CD4-positive, alpha-beta memory T cell (primary cell): ENCODE measurements around the gene SLC25A6. TPM values are rescaled to one million over a fixed set of nuclear protein-coding genes. Genes with fewer than 3 reads are reported as not detected.

Source experiments
- CTCF ChIA-PET: fragments of 350-600 bp; sonication (Branson Sonifier 250); formaldehyde crosslinking; loops from one replicate; lab custom pipeline; 2021; ENCODE audit warnings: inconsistent platforms; ENCODE audit not compliant: partially characterized antibody; lab: Charles Lee
- POLR2A ChIA-PET: fragments of 350-600 bp; sonication (Branson Sonifier 250); formaldehyde crosslinking; loops from one replicate; lab custom pipeline; 2021; ENCODE audit not compliant: partially characterized antibody; lab: Charles Lee
- DNase-seq, 5 donors: peaks; one replicate each; pipeline versions ENCODE4 v3.0.0 to v3.0.0-alpha.2; 2020 to 2022; ENCODE audit warnings: mixed read lengths in 1 of 5
- H3K27ac ChIP-seq: one replicate; pipeline ENCODE4 v1.7.0; 2013; ENCODE audit warnings: low read depth, low read length
- H3K27me3 ChIP-seq: 2 replicates; pipeline ENCODE4 v1.7.0; 2013; ENCODE audit warnings: mild to moderate bottlenecking, low read length, moderate library complexity; ENCODE audit not compliant: insufficient read depth
- H3K36me3 ChIP-seq: 2 replicates; pipeline ENCODE4 v1.7.0; 2013; ENCODE audit warnings: mild to moderate bottlenecking, low read length, moderate library complexity; ENCODE audit not compliant: insufficient read depth
- H3K4me1 ChIP-seq: 2 replicates; pipeline ENCODE4 v1.7.0; 2013; ENCODE audit warnings: mild to moderate bottlenecking, low read length, moderate library complexity; ENCODE audit not compliant: insufficient read depth
- H3K4me3 ChIP-seq, 2 donors: one replicate each; pipeline ENCODE4 v1.7.0; 2013; ENCODE audit warnings: low read length in 2 of 2, mild to moderate bottlenecking in 1 of 2
- H3K9me3 ChIP-seq, 2 donors: one replicate each; pipeline ENCODE4 v1.7.0; 2013; ENCODE audit warnings: low read length in 2 of 2, control low read depth in 1 of 2; ENCODE audit not compliant: control insufficient read depth in 1 of 2
- H3K27ac Mint-ChIP-seq, 7 donors: one replicate each; pipeline ENCODE4 v1.8.0; 2020 to 2021; ENCODE audit warnings: mixed read lengths in 7 of 7, mild to moderate bottlenecking in 6 of 7, inconsistent platforms in 3 of 7, moderate library complexity in 3 of 7
- H3K27me3 Mint-ChIP-seq, 2 donors: one replicate each; pipeline ENCODE4 v1.8.0; 2020 to 2021; ENCODE audit warnings: mixed read lengths in 2 of 2
- H3K36me3 Mint-ChIP-seq, 2 donors: one replicate each; pipeline ENCODE4 v1.8.0; 2020 to 2021; ENCODE audit warnings: mixed read lengths in 2 of 2, inconsistent platforms in 1 of 2, mild to moderate bottlenecking in 1 of 2
- H3K4me1 Mint-ChIP-seq, 4 donors: one replicate each; pipeline ENCODE4 v1.8.0; 2020 to 2021; ENCODE audit warnings: mixed read lengths in 4 of 4, mild to moderate bottlenecking in 1 of 4
- H3K4me3 Mint-ChIP-seq, 8 donors: one replicate each; pipeline ENCODE4 v1.8.0; 2020 to 2021; ENCODE audit warnings: mixed read lengths in 8 of 8, mild to moderate bottlenecking in 7 of 8, moderate library complexity in 6 of 8, inconsistent platforms in 3 of 8
- H3K9me3 Mint-ChIP-seq, 8 donors: one replicate each; pipeline ENCODE4 v1.8.0; 2020 to 2021; ENCODE audit warnings: mixed read lengths in 8 of 8, mild to moderate bottlenecking in 5 of 8, inconsistent platforms in 3 of 8, moderate library complexity in 1 of 8
- intact Hi-C: fragments of 100-400 bp; cut with micrococcal nuclease; formaldehyde crosslinking; loops from one replicate; pipeline ENCODE4 v1.15.1; 2023
- polyA plus RNA-seq, 2 donors: library from polyadenylated mRNA; unstranded; fragments of 300-500 nt; fragmentation: Illumina TruSeq; gene quantifications; one replicate each; pipeline ENCODE4 v1.2.3, GENCODE V29; 2021
- total RNA-seq, 2 experiments: library from RNA; stranded (reverse); gene quantifications; one replicate each; pipeline ENCODE4 v1.2.3, GENCODE V29; 2021

SLC25A6 gene
- total and polyA plus RNA-seq, 4 experiments from 2014 or later: 249 to 540 (median 388) TPM

DNA sequence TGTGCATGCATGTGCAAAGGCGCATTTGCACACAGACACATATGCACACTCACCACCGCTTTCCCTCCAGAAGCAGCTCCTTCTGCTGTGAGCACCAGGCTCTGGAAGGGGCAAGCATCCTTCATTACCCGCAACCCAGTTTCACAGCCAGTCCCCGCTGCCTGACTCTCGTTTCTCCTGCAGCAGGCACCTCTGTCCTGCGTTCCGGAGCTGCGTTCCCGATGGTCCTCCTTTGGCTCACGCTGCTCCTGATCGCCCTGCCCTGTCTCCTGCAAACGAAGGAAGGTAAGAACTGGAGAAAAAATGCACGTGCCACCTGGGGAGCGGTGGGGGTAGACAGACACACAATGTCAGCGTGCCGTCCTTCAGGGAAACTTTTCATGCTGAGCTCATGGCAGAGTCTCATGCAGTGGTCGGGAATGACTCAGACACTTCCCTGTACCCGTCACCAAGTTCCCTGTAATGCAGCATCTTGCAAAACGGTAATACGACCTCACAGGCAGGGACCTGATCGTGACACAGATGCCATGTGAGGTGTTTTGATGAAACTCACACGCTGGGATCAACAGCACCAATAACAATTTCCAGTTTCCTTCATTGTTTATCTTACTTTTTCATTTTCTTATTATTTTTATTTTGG, 50.2 kb downstream of the SLC25A6 start:
- peaks cover 4 to 5% (median 4%) of the 10 kb centered on the region in 4 donors for H3K4me1 Mint-ChIP-seq
- H3K27ac ChIP-seq: no peak overlapping the region
- peaks cover 0 to 19% (median 7%) of the 10 kb centered on the region in 8 donors for H3K9me3 Mint-ChIP-seq
- H3K4me1 ChIP-seq: peaks cover 6% of the 10 kb centered on the region
- no peak for DNase-seq
- H3K36me3 ChIP-seq: no peaks in the 10 kb centered on the region
- POLR2A ChIA-PET: no interaction called here
- H3K27ac Mint-ChIP-seq: no peak overlapping the region
- no peaks in the 10 kb centered on the region for H3K9me3 ChIP-seq
- H3K4me3 ChIP-seq: no peak overlapping the region
- H3K4me3 Mint-ChIP-seq: no peak overlapping the region
- CTCF ChIA-PET: no interaction called here
- peaks cover 2 to 8% of the 10 kb centered on the region in 2 donors for H3K27me3 Mint-ChIP-seq
- no peaks in the 10 kb centered on the region for H3K27me3 ChIP-seq
- intact Hi-C loops: no loop called here
- H3K36me3 Mint-ChIP-seq: peaks cover 1 to 3% of the 10 kb centered on the region in 2 donors

- Histone ChIP-seq H3K4me1 (peaks cover 11% of the 10 kb centered on the region), H3K36me3 (no peaks in the 10 kb centered on the region), H3K27me3 (no peaks in the 10 kb centered on the region), H3K9me3 (no peaks in the 10 kb centered on the region), H3K27ac (no peak overlapping the region), H3K4me3 (peak overlapping the region; percentile 24 to 38)
- peaks cover 1 to 3% of the 10 kb centered on the region in 2 donors for H3K36me3 Mint-ChIP-seq
- CTCF ChIA-PET: no interaction called here
- H3K9me3 Mint-ChIP-seq: peaks cover 0 to 19% (median 7%) of the 10 kb centered on the region in 8 donors
- H3K27ac Mint-ChIP-seq: peak overlapping the region in 5 of 7 donors; percentile 3 to 73 (median 38)
- peak overlapping the region; percentile 77 to 93 (median 83) for H3K4me3 Mint-ChIP-seq
- peaks cover 2 to 20% of the 10 kb centered on the region in 2 donors for H3K27me3 Mint-ChIP-seq
- DNase-seq: peak in 2 of 5 donors; percentile 4 to 8
- POLR2A ChIA-PET: no interaction called here
- intact Hi-C loops: no loop called here
- H3K4me1 Mint-ChIP-seq: peaks cover 6 to 19% (median 12%) of the 10 kb centered on the region in 4 donors
These were observed 54.7 kb downstream of the SLC25A6 start for GRCh38 chrX:1336948-1337779.

DNA sequence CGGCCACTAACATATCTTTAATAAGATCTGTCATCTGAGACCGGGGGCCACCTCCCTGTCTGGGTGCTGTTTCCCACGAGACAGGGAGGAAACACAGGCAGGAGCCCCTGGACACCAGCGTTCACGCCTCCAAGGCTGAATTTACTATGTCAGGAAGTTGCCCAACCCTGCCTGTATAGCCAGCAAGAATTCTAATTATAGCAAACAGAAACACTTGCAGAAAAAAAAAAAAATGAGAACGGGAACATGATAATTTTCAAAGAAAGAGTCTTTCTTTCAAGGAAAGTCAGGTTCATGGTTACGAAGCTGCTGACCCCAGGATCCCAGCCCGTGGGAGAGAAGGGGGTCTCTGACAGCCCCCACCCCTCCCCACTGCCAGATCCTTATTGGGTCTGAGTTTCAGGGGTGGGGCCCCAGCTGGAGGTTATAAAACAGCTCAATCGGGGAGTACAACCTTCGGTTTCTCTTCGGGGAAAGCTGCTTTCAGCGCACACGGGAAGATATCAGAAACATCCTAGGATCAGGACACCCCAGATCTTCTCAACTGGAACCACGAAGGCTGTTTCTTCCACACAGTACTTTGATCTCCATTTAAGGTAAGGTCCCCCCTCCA, 55.5 kb downstream of the SLC25A6 start, which contains the start of gene IL3RA:
TSS of gene IL3RA (plus strand) at position 455 of the 613 bp plus-strand sequence. CDS start 4,981 bp downstream, outside the sequence.
- CTCF ChIA-PET: no interaction called here
- Histone ChIP-seq H3K36me3 (no peaks in the 10 kb centered on the region), H3K27ac (no peak within 1 kb of the TSS), H3K27me3 (no peaks in the 10 kb centered on the region), H3K9me3 (no peaks in the 10 kb centered on the region), H3K4me1 (peaks cover 11% of the 10 kb centered on the region), H3K4me3 (peak within 1 kb of the TSS; percentile 24 to 38)
- peaks cover 0 to 17% (median 7%) of the 10 kb centered on the region in 8 donors for H3K9me3 Mint-ChIP-seq
- H3K4me1 Mint-ChIP-seq: peaks cover 6 to 19% (median 12%) of the 10 kb centered on the region in 4 donors
- peak within 1 kb of the TSS in 6 of 7 donors; percentile 3 to 73 (median 24) for H3K27ac Mint-ChIP-seq
- intact Hi-C loops: no loop called here
- peaks cover 1 to 3% of the 10 kb centered on the region in 2 donors for H3K36me3 Mint-ChIP-seq
- peak in 1 of 5 donors; percentile 22 for DNase-seq
- H3K4me3 Mint-ChIP-seq: peak within 1 kb of the TSS; percentile 77 to 93 (median 83)
- H3K27me3 Mint-ChIP-seq: peaks cover 2 to 20% of the 10 kb centered on the region in 2 donors
- POLR2A ChIA-PET: no interaction called here

Other genes with a start within 250 kb of the SLC25A6 start
- under 1 TPM; 0.19 to 0.38 TPM for gene CRLF2, start 179.5 kb downstream of the SLC25A6 start, total RNA-seq
- not detected for gene CRLF2, start 179.5 kb downstream of the SLC25A6 start, polyA plus RNA-seq
- 1 to 10 TPM in 1 of 2 experiments, under 1 TPM in 1; 0.69 to 1.4 TPM for gene CSF2RA, start 123.3 kb downstream of the SLC25A6 start, total RNA-seq
- under 1 TPM in 1 of 2 donors, not detected in 1; 0.79 TPM for gene CSF2RA, start 123.3 kb downstream of the SLC25A6 start, polyA plus RNA-seq
- under 1 TPM in 1 of 2 experiments, not detected in 1; 0.53 TPM for gene IL3RA, start 55.3 kb downstream of the SLC25A6 start, total RNA-seq
- gene IL3RA, start 55.3 kb downstream of the SLC25A6 start, polyA plus RNA-seq: under 1 TPM in 1 of 2 donors, not detected in 1; 0.29 TPM
- gene ASMTL, start 60.8 kb upstream of the SLC25A6 start, total RNA-seq: 10 to 100 TPM; 35.9 to 37.9 TPM
- gene ASMTL, start 60.8 kb upstream of the SLC25A6 start, polyA plus RNA-seq: 10 to 100 TPM; 35.0 to 50.4 TPM
- gene P2RY8, start 145.1 kb upstream of the SLC25A6 start, total RNA-seq: 100 to 1,000 TPM; 195 TPM
- gene P2RY8, start 145.1 kb upstream of the SLC25A6 start, polyA plus RNA-seq: 100 to 1,000 TPM; 194 to 261 TPM
- 100 to 1,000 TPM; 147 to 150 TPM for gene AKAP17A, start 199.5 kb upstream of the SLC25A6 start, total RNA-seq
- gene AKAP17A, start 199.5 kb upstream of the SLC25A6 start, polyA plus RNA-seq: 10 to 100 TPM; 12.7 to 43.0 TPM
- not detected for gene ASMT, start 222.9 kb upstream of the SLC25A6 start, total RNA-seq
- gene ASMT, start 222.9 kb upstream of the SLC25A6 start, polyA plus RNA-seq: 1 to 10 TPM in 1 of 2 donors, under 1 TPM in 1; 0.35 to 1.0 TPM